CD4-positive, alpha-beta T cell treated with Interleukin-4 for 1 hour (primary cell): Measurements from ENCODE around the gene UBAP2L.
A peak's percentile ranks its signal among the peaks of the same experiment; 100 is the strongest.
"Not testable (repeated sequence)": the region's sequence is repeated elsewhere in the genome, so short reads cannot be mapped to it uniquely, and the experiment has no call there.

Source experiments
- DNase-seq, 2 donors: peaks; one replicate each; pipeline ENCODE4 v3.0.0-alpha.2; 2020 to 2022

UBAP2L gene

GRCh38 chr1:154198756-154199562 lies 21.8 kb upstream of the UBAP2L start:
- DNase-seq = peak; percentile 42 to 74

DNA sequence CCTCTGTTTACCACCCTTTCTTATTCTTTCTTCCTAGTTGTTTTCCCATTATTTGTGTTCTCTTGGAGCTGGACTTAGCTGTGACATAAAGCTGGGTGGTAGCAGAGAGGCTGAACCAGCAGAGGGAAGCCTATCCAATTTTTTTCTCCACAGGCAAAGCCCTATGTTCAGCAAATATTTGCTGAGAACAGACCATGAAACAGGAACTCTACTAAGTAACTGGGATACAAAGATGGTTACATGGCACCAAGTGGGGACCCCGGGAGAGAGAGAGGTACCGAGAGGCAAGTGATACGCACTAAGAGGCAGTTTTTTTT lies 21.2 kb upstream of the UBAP2L start:
- DNase-seq = no peak

- DNase-seq = not testable (repeated sequence)
Measured at GRCh38 chr1:154205778-154206177, 15.0 kb upstream of the UBAP2L start.

DNA sequence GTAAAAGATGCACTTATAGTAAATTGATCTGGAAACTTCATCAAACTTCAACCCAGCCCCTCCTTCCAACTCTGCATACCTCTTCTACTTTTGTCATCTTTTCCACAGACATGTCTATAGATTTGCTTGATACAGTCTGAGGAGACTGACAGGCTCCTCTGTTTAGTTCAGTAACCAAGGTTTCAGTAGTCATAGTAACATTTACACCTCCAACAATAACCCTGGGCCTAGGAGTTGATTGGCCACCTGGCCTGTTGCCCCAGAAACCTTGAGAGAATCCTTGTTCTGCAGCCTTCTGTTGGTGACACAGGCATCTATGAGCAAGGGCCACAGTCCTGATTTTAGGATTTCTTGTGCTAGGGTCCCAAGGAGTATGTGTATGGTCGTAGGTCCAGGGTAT lies 14.6 kb upstream of the UBAP2L start, which contains the start of gene CFAP141:
TSS of gene CFAP141 (minus strand) at position 138 of the 400 bp plus-strand sequence. CDS start at position 112, 26 bp downstream.
- DNase-seq = peak in 1 of 2 donors; percentile 23

- DNase-seq = no peak
Measured at GRCh38 chr1:154207262-154207661, 13.5 kb upstream of the UBAP2L start.

DNA sequence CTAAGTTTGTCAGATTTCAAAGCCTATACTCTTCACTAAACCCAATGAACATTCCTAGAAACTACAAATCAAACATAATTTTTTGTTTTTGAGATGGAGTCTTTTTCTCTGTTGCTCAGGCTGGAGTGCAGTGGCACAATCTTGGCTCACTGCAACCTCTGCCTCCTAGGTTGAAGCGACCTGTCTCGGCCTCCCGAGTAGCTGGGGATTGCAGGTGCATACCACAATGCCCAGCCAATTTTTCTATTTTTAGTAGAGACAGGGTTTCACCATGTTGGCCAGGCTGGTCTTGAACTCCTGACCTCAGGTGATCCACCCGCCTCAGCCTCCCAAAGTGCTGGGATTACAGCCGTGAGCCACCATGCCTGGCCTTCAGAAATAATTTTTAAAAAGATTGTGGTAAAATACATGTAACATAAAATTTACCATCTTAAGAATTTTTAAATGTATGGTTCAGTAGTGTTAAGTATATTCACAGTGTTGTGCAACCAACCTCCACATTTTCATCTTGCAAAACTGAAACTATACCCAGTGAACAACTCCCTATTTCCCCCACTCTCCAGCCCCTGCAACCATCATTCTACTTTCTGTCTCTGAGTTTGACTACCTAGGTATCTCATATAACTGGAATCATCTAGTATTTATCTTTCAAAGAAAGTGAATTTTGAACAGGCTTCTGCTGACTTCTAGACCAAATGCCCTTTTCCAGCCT lies 11.9 kb upstream of the UBAP2L start:
- no peak for DNase-seq

GRCh38 chr1:154212083-154212482 lies 8.7 kb upstream of the UBAP2L start:
- no peak for DNase-seq

DNA sequence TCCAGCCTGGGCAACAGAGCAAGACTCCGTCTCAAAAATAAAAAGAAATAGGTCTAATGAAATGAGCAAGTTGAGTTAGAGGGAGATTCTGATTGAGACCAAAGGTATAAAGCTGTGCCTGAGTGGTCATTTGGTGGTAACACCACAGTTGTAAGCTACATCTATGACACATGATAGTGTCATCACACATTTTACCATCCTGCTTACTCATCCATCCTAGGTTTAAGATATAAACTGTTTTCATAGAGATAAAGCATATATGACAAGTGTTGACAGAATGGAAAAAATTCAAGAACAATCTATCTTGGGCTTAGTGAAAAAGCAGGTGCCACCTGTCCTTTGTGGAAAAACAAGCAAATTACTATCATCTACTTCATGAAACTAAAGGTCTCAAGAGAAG lies 7.5 kb upstream of the UBAP2L start:
- no peak for DNase-seq

DNA sequence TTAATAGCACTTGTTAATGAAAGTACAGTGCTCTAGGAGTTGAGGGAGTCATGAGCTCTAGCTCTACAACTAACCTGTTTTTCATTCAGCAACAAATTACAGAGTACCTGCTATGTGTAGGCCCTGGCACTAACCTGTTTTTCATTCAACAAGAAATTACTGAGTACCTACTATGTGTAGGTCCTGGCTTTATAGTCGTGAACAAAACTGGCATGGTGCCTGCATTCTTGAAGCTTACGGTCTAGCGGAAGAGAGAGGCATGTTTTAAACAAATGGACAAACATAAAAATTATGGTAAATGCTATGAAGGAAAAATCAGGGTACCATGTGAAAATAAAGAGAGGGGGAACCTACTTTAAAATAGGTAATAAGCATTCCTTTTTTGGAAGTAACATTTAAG lies 2.2 kb upstream of the UBAP2L start:
- no peak for DNase-seq

- peak in 1 of 2 donors; percentile 18 for DNase-seq
Measured at GRCh38 chr1:154219541-154219940, 1.2 kb upstream of the UBAP2L start.

- no peak for DNase-seq
Measured at GRCh38 chr1:154220970-154221277, 169 bp downstream of the UBAP2L start.

DNA sequence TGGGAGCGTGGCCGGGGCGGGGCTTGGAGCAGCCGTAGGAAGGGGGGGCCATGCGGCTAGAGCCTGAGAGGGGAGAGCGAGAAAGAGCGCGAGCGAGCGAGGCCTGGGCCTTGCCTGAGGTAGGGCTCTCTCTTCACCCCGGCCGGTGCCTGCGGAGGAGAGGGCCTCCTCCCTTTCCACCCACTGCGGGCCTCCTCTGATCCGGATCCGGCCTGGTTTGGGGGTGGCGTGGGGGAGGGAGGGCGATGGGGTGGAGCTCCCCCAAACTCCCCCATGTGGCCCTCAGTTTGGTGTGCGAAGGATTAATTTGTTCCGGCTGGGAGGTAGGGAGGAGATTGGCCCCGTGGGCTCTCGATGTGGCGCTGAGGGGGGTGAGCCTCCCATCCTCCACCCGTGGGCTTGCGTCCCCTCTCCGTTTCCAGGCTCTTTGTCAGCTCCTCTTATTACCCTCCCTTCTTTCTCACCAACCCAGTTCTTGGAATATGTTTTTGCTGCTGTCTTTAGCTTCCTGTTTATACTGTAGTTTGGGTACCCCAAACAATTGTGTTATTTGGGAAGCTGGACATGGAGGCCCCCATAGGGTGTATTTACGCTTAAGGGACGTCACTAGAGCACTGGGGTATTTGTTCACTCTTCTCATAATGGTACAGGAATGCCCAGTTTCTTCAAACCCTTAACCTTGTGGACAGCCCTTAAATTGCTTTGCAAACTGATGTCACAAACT lies 685 bp downstream of the UBAP2L start:
- peak; percentile 78 to 81 for DNase-seq

DNA sequence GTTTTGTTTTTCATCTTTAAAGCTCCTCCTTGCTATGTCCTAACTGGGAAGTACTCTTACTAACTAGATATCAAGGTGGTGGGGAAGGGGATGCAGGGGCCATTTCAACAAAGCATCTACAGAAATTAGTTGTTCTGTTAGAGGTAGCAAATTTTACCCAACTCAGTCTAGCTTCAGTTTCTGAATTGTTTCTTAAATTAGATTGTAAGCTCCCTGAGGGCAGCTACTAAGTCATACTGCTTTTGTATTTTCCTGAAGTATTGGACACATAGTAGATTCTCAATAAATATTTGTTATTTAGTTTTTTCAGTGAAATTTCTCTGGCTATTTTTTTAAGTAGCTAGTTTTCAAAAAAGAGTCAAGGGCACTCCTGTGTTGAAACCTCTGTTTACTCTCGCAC lies 1.8 kb downstream of the UBAP2L start:
- DNase-seq = no peak

DNA sequence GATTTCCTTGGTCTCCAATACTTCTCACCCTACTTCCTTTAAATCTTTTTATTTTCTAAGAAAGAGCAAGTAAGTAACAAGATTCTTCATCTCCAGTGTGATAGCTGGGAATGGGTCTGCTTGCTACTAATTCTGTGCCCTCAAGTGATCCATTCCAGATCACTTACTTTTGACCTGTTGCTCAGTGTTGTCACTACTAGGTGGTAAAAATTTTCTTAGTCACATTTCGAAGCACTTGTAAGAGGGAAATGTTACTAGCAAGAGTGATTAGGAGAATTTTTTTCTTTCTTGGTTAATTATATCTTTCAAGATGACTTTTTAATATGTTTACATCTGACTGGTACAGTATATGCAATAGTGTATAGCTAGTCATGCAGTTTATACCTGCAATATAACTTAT lies 2.2 kb downstream of the UBAP2L start:
- no peak for DNase-seq

GRCh38 chr1:154223621-154224020 lies 2.9 kb downstream of the UBAP2L start:
- DNase-seq = no peak

GRCh38 chr1:154225370-154225769 lies 4.6 kb downstream of the UBAP2L start:
- no peak for DNase-seq

GRCh38 chr1:154231112-154231511 lies 10.4 kb downstream of the UBAP2L start:
- DNase-seq = not testable (repeated sequence)

DNA sequence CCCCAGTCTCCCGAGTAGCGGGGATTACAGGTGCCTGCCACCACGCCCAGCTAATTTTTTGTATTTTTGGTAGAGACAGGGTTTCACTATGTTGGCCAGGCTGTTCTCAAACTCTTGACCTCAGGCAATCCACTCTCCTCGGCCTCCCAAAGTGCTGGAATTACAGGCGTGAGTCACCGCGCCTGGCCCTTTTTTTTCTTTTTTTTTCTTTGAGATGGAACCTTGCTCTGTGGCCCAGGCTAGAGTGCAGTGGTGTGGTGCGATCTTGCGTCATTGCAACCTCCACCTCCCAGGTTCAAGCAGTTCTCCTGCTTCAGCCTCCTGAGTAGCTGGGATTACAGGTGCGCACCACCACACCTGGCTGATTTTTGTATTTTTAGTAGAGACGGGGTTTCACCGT lies 12.4 kb downstream of the UBAP2L start:
- not testable (repeated sequence) for DNase-seq

- DNase-seq = no peak
Measured at GRCh38 chr1:154236855-154237254, 16.1 kb downstream of the UBAP2L start.

- no peak for DNase-seq
Measured at GRCh38 chr1:154237435-154237834, 16.7 kb downstream of the UBAP2L start.

GRCh38 chr1:154237880-154238506 lies 17.2 kb downstream of the UBAP2L start:
- DNase-seq = no peak

GRCh38 chr1:154239491-154239890 lies 18.7 kb downstream of the UBAP2L start:
- no peak for DNase-seq

DNA sequence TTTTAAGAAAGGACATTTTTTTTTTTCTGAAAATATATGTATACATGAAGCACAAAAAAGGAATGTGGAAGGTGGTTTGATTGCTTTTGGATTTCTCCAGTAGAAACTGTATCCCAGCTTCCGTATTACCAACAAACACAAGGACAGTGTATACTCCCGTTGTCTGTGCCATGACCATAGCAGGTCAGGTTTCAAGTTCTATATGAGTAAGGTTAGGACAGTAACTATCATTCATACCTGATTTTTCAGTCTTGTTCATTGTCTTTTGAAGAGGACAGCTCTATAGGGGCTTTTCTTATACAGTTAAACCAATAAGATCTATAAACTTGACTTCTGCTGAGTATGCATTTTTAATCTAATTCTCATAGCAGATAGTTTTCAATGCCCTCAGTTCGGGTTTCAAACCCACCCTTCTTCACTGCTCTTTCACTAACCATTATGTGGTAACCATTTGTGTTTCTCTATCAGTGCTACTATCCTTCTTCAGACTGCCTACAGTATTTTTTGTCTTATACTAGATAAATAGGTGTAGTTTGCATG lies 19.6 kb downstream of the UBAP2L start:
- no peak for DNase-seq
